Small intestine (tissue), 7 donors: ENCODE data around the gene SYTL3. TPM values are rescaled to one million over a fixed set of nuclear protein-coding genes. Genes with fewer than 3 reads are reported as not detected.
"Not testable (repeated sequence)": the region's sequence is repeated elsewhere in the genome, so short reads cannot be mapped to it uniquely, and the experiment has no call there.

Experiments used
- DNase-seq, 2 donors: peaks; one replicate each; pipeline versions ENCODE4 v3.0.0 to v3.0.0-alpha.2; 2013
- FAIRE-seq: peaks from 2 replicates; lab custom pipeline; 2012; peaks lifted over from hg19 to GRCh38; lab: Jason Lieb, UNC
- H3K27ac ChIP-seq, 3 donors: one replicate each; pipeline ENCODE4 v1.5.1; 2013; ENCODE audit warnings: low read length in 2 of 3, mild to moderate bottlenecking in 2 of 3, control low read depth in 1 of 3, inconsistent platforms in 1 of 3, low read depth in 1 of 3, moderate library complexity in 1 of 3
- H3K27me3 ChIP-seq, 3 donors: one replicate each; pipeline ENCODE4 v1.6.1; 2013; ENCODE audit warnings: low read length in 3 of 3, inconsistent platforms in 1 of 3; ENCODE audit not compliant: control insufficient read depth in 3 of 3, insufficient read depth in 3 of 3
- H3K36me3 ChIP-seq, 3 donors: one replicate each; pipeline ENCODE4 v1.6.1; 2013; ENCODE audit warnings: low read length in 3 of 3, inconsistent platforms in 1 of 3, low read depth in 1 of 3, mild to moderate bottlenecking in 1 of 3, moderate library complexity in 1 of 3; ENCODE audit not compliant: control insufficient read depth in 3 of 3, insufficient read depth in 2 of 3
- H3K4me1 ChIP-seq, 3 donors: one replicate each; pipeline ENCODE4 v1.6.1; 2013; ENCODE audit warnings: low read length in 2 of 3, inconsistent platforms in 1 of 3, low read depth in 1 of 3, mild to moderate bottlenecking in 1 of 3, moderate library complexity in 1 of 3; ENCODE audit not compliant: control insufficient read depth in 3 of 3, insufficient read depth in 2 of 3
- H3K4me3 ChIP-seq, 3 donors: one replicate each; pipeline ENCODE4 v1.5.1; 2013; ENCODE audit warnings: low read length in 3 of 3, control low read depth in 1 of 3, inconsistent platforms in 1 of 3, low read depth in 1 of 3, mild to moderate bottlenecking in 1 of 3, moderate library complexity in 1 of 3
- H3K9me3 ChIP-seq, 2 donors: one replicate each; pipeline ENCODE4 v1.6.1; 2013; ENCODE audit warnings: low read depth in 1 of 2, low read length in 1 of 2; ENCODE audit not compliant: control insufficient read depth in 2 of 2, insufficient read depth in 1 of 2
- WGBS, 3 donors: extraction: QIAGEN DNeasy Blood & Tissue Kit; methylation state at CpG; one replicate each; pipeline ENCODE4 v1.1.7; 2013; 5-methylcytosine and 5-hydroxymethylcytosine counted together
- polyA plus RNA-seq, 4 donors: library from polyadenylated mRNA; stranded (reverse) in 3 of 4; unstranded in 1 of 4; fragments of 200-250 nt in 3 of 4; fragments of 120-200 nt in 1 of 4; gene quantifications; one replicate each; pipeline versions ENCODE4 v1.2.1 to v1.2.3, GENCODE V29; 2013
- donor health status: healthy with polysubstance abuse.
- donor health status: control.
- donor health status: control.
- donor health status: Bipolar disorder and iron deficiency.
- donor health status: healthy.

Gene SYTL3
- polyA plus RNA-seq, 4 donors: 2.9 to 5.7 (median 4.4) TPM

GRCh38 chr6:158669145-158670035 is 19.5 kb downstream of the SYTL3 start:
- no peaks in the 10 kb centered on the region for H3K4me1 ChIP-seq
- FAIRE-seq (no peak), DNase-seq (no peak)
- no peak overlapping the region for H3K4me3 ChIP-seq
- no peak overlapping the region for H3K27ac ChIP-seq
- WGBS, 3 donors: 83% methylated on average over 7 of the region's 7 CpGs
- no peaks in the 10 kb centered on the region for H3K27me3 ChIP-seq
- no peaks in the 10 kb centered on the region for H3K9me3 ChIP-seq
- peaks cover 0 to 6% (median 0%) of the 10 kb centered on the region in 3 donors for H3K36me3 ChIP-seq

GRCh38 chr6:158672119-158672518 is 22.3 kb downstream of the SYTL3 start:
- not testable (repeated sequence) for H3K36me3 ChIP-seq, H3K4me3 ChIP-seq, DNase-seq, H3K27ac ChIP-seq, FAIRE-seq, H3K27me3 ChIP-seq, H3K9me3 ChIP-seq, H3K4me1 ChIP-seq
- WGBS, 3 donors: 83 to 84% (median 84%) methylated on average over 8 of the region's 8 CpGs

- FAIRE-seq (no peak), DNase-seq (no peak)
- no peak overlapping the region for H3K27ac ChIP-seq
- no peaks in the 10 kb centered on the region for H3K27me3 ChIP-seq
- WGBS, 3 donors: 97% methylated on average over 6 of the region's 6 CpGs
- H3K36me3 ChIP-seq: peaks cover 0 to 2% (median 0%) of the 10 kb centered on the region in 3 donors
- H3K4me3 ChIP-seq: no peak overlapping the region
- no peaks in the 10 kb centered on the region for H3K9me3 ChIP-seq
- no peaks in the 10 kb centered on the region for H3K4me1 ChIP-seq
These were observed 22.9 kb downstream of the SYTL3 start for GRCh38 chr6:158672726-158673125.

GRCh38 chr6:158674342-158675131 is 24.7 kb downstream of the SYTL3 start:
- H3K4me1 ChIP-seq: no peaks in the 10 kb centered on the region
- no peaks in the 10 kb centered on the region for H3K36me3 ChIP-seq
- H3K27me3 ChIP-seq: no peaks in the 10 kb centered on the region
- no peaks in the 10 kb centered on the region for H3K9me3 ChIP-seq
- no peak overlapping the region for H3K4me3 ChIP-seq
- DNase-seq: no peak
- H3K27ac ChIP-seq: no peak overlapping the region
- no peak for FAIRE-seq
- WGBS, 3 donors: 89 to 92% (median 92%) methylated on average over 14 of the region's 14 CpGs

GRCh38 chr6:158677094-158677493 is 27.2 kb downstream of the SYTL3 start:
- H3K9me3 ChIP-seq, H3K27ac ChIP-seq, DNase-seq, H3K27me3 ChIP-seq, H3K36me3 ChIP-seq, H3K4me1 ChIP-seq, FAIRE-seq, H3K4me3 ChIP-seq: not testable (repeated sequence)
- 97 to 100% (median 98%) methylated on average over 3 of the region's 3 CpGs for WGBS, 3 donors

- no peak for FAIRE-seq
- Histone ChIP-seq H3K27me3 (no peaks in the 10 kb centered on the region), H3K36me3 (no peaks in the 10 kb centered on the region), H3K4me1 (no peaks in the 10 kb centered on the region), H3K27ac (no peak overlapping the region), H3K4me3 (no peak overlapping the region), H3K9me3 (no peaks in the 10 kb centered on the region)
- DNase-seq: no peak
- WGBS, 3 donors: 79 to 89% (median 86%) methylated on average over 11 of the region's 11 CpGs
These were observed 28.2 kb downstream of the SYTL3 start for GRCh38 chr6:158677906-158678578.

- H3K4me3 ChIP-seq: no peak overlapping the region
- no peaks in the 10 kb centered on the region for H3K36me3 ChIP-seq
- FAIRE-seq: no peak
- no peak overlapping the region for H3K27ac ChIP-seq
- H3K4me1 ChIP-seq: peaks cover 0 to 3% (median 0%) of the 10 kb centered on the region in 3 donors
- no peaks in the 10 kb centered on the region for H3K9me3 ChIP-seq
- no peak for DNase-seq
- no peaks in the 10 kb centered on the region for H3K27me3 ChIP-seq
- 59 to 85% (median 75%) methylated on average over 2 of the region's 2 CpGs for WGBS, 3 donors
These were observed 30.2 kb downstream of the SYTL3 start for GRCh38 chr6:158680015-158680414.

GRCh38 chr6:158680481-158680880 is 30.6 kb downstream of the SYTL3 start:
- Histone ChIP-seq H3K36me3 (no peaks in the 10 kb centered on the region), H3K27ac (no peak overlapping the region), H3K27me3 (no peaks in the 10 kb centered on the region), H3K4me1 (peaks cover 0 to 3% (median 0%) of the 10 kb centered on the region in 3 donors), H3K4me3 (no peak overlapping the region), H3K9me3 (no peaks in the 10 kb centered on the region)
- 94 to 98% (median 97%) methylated on average over 6 of the region's 6 CpGs for WGBS, 3 donors
- DNase-seq: no peak
- FAIRE-seq: no peak
